Esophagus squamous epithelium (tissue), 5 donors: ENCODE data around the gene FGD1. TPM values are rescaled to one million over a fixed set of nuclear protein-coding genes. Genes with fewer than 3 reads are reported as not detected.

ENCODE experiments used
- DNase-seq: peaks from one replicate; lab custom pipeline; 2025; lab: John Stamatoyannopoulos, UW
- H3K27ac ChIP-seq, 4 donors: fragments of 200-600 bp; sonication (generic); one replicate each; pipeline ENCODE4 v1.5.1; 2016 to 2019; ENCODE audit warnings: mild to moderate bottlenecking in 1 of 4
- H3K27me3 ChIP-seq, 4 donors: fragments of 200-600 bp; sonication (generic); 1 replicate in 3 of 4; 2 replicates in 1 of 4; pipeline versions ENCODE4 v1.5.1 to v1.6.0; 2017 to 2021; ENCODE audit warnings: antibody characterized with exemption in 1 of 4
- H3K36me3 ChIP-seq, 3 donors: fragments of 200-600 bp; sonication (generic); one replicate each; pipeline ENCODE4 v1.5.1; 2016 to 2019
- H3K4me1 ChIP-seq, 3 donors: fragments of 200-600 bp; sonication (generic); one replicate each; pipeline ENCODE4 v1.5.1; 2017 to 2019
- H3K4me3 ChIP-seq, 4 donors: fragments of 200-600 bp; sonication (generic); 1 replicate in 3 of 4; 2 replicates in 1 of 4; pipeline ENCODE4 v1.5.1; 2016 to 2019; ENCODE audit warnings: mild to moderate bottlenecking in 2 of 4, moderate library complexity in 1 of 4
- H3K9me3 ChIP-seq, 3 donors: fragments of 200-600 bp; sonication (generic); one replicate each; pipeline ENCODE4 v1.5.1; 2016 to 2019
- CTCF ChIP-seq, 6 experiments: fragments of 450-650 bp in 4 of 6; fragments of 200-600 bp in 2 of 6; sonication (generic) in 2 of 6; IDR thresholded peaks; one replicate each; pipeline ENCODE4 v1.5.1; 2016 to 2019; ENCODE audit warnings: antibody characterized with exemption in 6 of 6, mild to moderate bottlenecking in 4 of 6, moderate library complexity in 4 of 6
- POLR2A ChIP-seq, 4 donors: fragments of 450-650 bp; IDR thresholded peaks; one replicate each; pipeline ENCODE4 v1.6.1; 2017; ENCODE audit warnings: antibody characterized with exemption in 4 of 4, mild to moderate bottlenecking in 4 of 4, moderate library complexity in 3 of 4
- WGBS, 2 donors: methylation state at CpG; one replicate each; pipeline ENCODE4 v1.1.5; 2018; 5-methylcytosine and 5-hydroxymethylcytosine counted together
- intact Hi-C: fragments of 100-400 bp; cut with DNase I; formaldehyde crosslinking; loops from one replicate; pipeline ENCODE4 v1.15.0; 2022
- total RNA-seq, 4 donors: library from RNA; depleted of rRNA; stranded (reverse); fragments of >200 nt; gene quantifications; one replicate each; pipeline ENCODE4 v1.1.0, GENCODE V29; 2016
- donor health status: DM: yes; HTN: yes; CAD: no.

Gene FGD1
- total RNA-seq, 4 donors from 2014 or later, result 4.4 to 7.5 (median 5.5) TPM

DNA sequence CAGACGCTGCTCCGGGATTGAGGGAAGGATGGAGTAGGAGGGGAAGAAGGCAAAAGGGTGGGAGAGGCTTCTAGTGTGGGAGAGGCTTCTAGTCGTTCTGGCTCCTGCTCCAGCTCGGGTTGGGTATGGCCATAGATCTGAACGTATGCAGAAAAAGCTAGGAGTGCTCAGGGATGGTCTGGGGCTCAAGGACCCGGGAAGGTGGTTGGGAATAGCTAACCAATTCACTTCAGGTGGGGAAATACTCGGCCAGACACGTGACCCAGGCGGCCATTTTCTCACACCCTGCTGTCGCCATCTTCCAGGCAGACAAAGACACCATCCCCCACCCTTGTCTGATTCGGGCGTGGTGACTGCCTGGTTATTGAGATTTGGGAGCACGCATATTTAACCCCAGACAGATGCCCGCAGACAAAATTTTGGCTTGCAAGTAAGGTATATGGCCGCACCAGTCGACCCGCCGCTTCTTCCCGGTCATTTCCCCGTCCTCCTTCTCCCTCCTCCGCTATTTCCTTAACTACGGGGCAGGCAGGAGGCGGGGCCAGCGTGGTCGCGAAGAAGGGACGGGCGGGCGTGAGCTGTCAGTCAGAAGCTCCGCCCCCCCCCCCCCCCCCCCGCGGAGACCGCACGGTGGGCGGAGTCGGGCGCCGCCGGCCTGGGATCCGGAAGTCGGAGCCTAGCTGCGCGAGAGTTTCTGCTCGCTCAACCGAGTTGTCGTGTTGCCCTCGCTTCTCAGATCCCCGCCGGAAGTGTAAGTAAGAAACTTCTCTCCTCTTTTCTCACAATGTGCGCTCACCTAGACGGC lies 33.7 kb upstream of the FGD1 start, which contains the start of gene GNL3L:
TSS of gene GNL3L (plus strand) at position 668 of the 805 bp plus-strand sequence. CDS start 2,348 bp downstream, outside the sequence.
- intact Hi-C loops, result no loop called here
- TF ChIP-seq POLR2A (IDR thresholded peaks at IDR 0.05) (peak in 1 of 4 donors; percentile 44), CTCF (IDR thresholded peaks at IDR 0.05) (no peak)
- WGBS, 2 donors, result 5 to 55% methylated on average over 8 to 20 of the region's 51 CpGs
- peak; percentile 47 for DNase-seq
- Histone ChIP-seq H3K27ac (peak within 1 kb of the TSS; percentile 78 to 92 (median 86)), H3K4me1 (peaks cover 0 to 28% (median 6%) of the 10 kb centered on the region in 3 donors), H3K4me3 (peak within 1 kb of the TSS; percentile 55 to 74 (median 67)), H3K36me3 (peaks cover 0 to 4% (median 0%) of the 10 kb centered on the region in 3 donors), H3K27me3 (no peaks in the 10 kb centered on the region), H3K9me3 (no peaks in the 10 kb centered on the region)

DNA sequence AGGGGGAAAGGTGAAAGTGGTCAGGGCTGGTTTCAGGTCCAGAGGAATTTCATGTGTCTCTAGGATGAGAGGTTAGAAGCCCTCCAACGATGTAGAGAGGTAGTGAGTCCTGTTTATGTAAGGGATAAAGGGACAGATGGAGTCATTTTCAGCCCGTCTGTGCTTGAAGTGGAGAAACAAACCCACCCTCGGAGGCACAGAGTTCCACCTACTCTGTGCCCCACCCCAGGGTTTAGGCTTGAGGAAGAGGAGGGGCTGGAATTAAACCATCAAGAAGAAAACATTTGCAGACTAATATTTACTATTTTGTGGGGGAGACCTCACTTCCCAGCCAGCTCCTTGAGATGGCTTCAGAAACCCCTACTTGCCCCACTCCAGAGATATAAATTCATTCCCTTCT lies 33.1 kb upstream of the FGD1 start:
- TF ChIP-seq CTCF (IDR thresholded peaks at IDR 0.05), result no peak
- no peak for TF ChIP-seq POLR2A (IDR thresholded peaks at IDR 0.05)
- peak overlapping the region; percentile 78 to 92 (median 86) for H3K27ac ChIP-seq
- DNase-seq, result no peak
- H3K27me3 ChIP-seq, result no peaks in the 10 kb centered on the region
- H3K4me1 ChIP-seq, result peaks cover 0 to 28% (median 6%) of the 10 kb centered on the region in 3 donors
- intact Hi-C loops, result no loop called here
- peak overlapping the region; percentile 31 to 74 (median 67) for H3K4me3 ChIP-seq
- H3K36me3 ChIP-seq, result peaks cover 0 to 4% (median 0%) of the 10 kb centered on the region in 3 donors
- H3K9me3 ChIP-seq, result no peaks in the 10 kb centered on the region
- WGBS, 2 donors, result 49 to 55% methylated on average over 3 of the region's 3 CpGs

GRCh38 chrX:54509400-54509799 lies 13.4 kb upstream of the FGD1 start:
- H3K27ac ChIP-seq, result no peak overlapping the region
- intact Hi-C loops, result no loop called here
- no peaks in the 10 kb centered on the region for H3K27me3 ChIP-seq
- DNase-seq, result no peak
- H3K4me1 ChIP-seq, result no peaks in the 10 kb centered on the region
- H3K4me3 ChIP-seq, result no peak overlapping the region
- no peaks in the 10 kb centered on the region for H3K36me3 ChIP-seq
- 61 to 83% methylated on average over 3 to 4 of the region's 4 CpGs for WGBS, 2 donors
- H3K9me3 ChIP-seq, result no peaks in the 10 kb centered on the region
- TF ChIP-seq POLR2A (IDR thresholded peaks at IDR 0.05), result no peak
- no peak for TF ChIP-seq CTCF (IDR thresholded peaks at IDR 0.05)

DNA sequence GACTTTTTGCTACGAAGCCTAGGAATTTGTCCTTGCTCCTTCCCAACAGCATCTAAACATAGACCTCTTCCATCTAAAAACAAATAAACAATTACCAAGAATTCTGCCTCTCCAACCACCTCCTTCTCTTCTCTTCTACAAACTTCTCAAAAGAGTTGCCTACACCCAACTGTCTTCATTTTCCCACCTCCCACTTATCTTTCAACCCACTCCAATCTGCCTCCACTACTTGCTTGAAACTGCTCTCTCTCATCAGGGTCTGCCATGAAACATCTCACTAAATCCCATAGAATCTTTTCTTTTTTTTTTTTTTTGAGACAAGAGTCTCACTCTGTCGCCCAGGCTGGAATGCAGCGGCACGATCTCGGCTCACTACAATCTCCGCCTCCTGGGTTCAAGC lies 902 bp upstream of the FGD1 start:
- intact Hi-C loops, result no loop called here
- TF ChIP-seq CTCF (IDR thresholded peaks at IDR 0.05), result no peak
- TF ChIP-seq POLR2A (IDR thresholded peaks at IDR 0.05), result no peak
- H3K27ac ChIP-seq, result peak overlapping the region in 1 of 4 donors; percentile 81
- no peaks in the 10 kb centered on the region for H3K27me3 ChIP-seq
- H3K9me3 ChIP-seq, result no peaks in the 10 kb centered on the region
- DNase-seq, result no peak
- WGBS, 2 donors, result 80 to 89% methylated on average over 6 of the region's 6 CpGs
- H3K36me3 ChIP-seq, result no peaks in the 10 kb centered on the region
- no peak overlapping the region for H3K4me3 ChIP-seq
- H3K4me1 ChIP-seq, result peaks cover 0 to 36% (median 3%) of the 10 kb centered on the region in 3 donors

GRCh38 chrX:54496517-54496852 lies 451 bp upstream of the FGD1 start:
- no peak for DNase-seq
- peaks cover 0 to 39% (median 3%) of the 10 kb centered on the region in 3 donors for H3K4me1 ChIP-seq
- H3K27ac ChIP-seq, result peak overlapping the region in 3 of 4 donors; percentile 80 to 88 (median 81)
- WGBS, 2 donors, result 27 to 70% methylated on average over 5 of the region's 5 CpGs
- intact Hi-C loops, result no loop called here
- TF ChIP-seq CTCF (IDR thresholded peaks at IDR 0.05) (no peak), POLR2A (IDR thresholded peaks at IDR 0.05) (no peak)
- peak overlapping the region in 3 of 4 donors; percentile 60 to 74 (median 67) for H3K4me3 ChIP-seq
- no peaks in the 10 kb centered on the region for H3K27me3 ChIP-seq
- no peaks in the 10 kb centered on the region for H3K9me3 ChIP-seq
- no peaks in the 10 kb centered on the region for H3K36me3 ChIP-seq
